CD4-positive, alpha-beta T cell treated with Interleukin-1 beta for 1 hour (primary cell): ENCODE data around the gene SEMA5A.

Source experiments
- DNase-seq, 2 donors: peaks; one replicate each; pipeline ENCODE4 v3.0.0-alpha.2; 2020 to 2022

SEMA5A gene

DNA sequence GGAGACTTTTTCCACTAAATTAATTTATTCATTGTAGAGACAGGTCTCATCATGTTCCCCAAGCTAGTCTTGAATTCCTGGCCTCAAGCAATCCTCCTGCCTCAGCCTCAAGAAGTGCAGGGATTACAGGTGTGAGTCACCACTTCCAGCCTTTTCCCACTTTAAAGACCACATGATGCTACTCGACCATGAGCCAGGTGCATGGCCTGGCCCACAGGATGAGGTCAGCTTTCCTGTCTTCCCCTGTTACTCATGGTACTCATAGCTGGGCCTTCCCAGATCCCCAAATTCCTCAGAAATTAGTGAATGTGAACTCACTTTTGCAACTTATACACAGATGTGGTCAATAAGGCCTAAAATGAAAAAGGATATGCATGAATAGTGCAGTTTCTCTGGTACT is 395.9 kb downstream of the SEMA5A start:
- DNase-seq: no peak

DNA sequence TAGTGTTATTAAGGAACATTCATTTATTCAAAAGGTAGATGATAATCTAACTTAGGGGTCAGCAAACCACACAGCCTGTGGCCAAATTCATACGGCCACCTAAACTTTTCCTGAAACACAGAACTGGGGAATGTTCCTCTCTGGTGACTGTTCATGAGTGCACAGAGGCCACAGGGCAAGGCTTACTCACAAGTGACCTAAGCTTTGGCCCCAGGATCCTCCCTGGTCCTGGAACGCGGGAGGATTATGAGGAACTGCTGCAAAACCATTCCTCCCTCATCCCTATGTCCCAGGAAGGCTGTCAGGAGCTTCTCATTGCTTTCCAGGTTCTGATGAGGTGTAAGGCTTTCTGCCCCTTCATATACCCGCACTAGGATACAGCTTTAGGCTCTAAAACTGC is 397.6 kb downstream of the SEMA5A start:
- no peak for DNase-seq

- no peak for DNase-seq
Observed at GRCh38 chr5:9140711-9141110, 405.2 kb downstream of the SEMA5A start.

- no peak for DNase-seq
Observed at GRCh38 chr5:9140202-9140601, 405.7 kb downstream of the SEMA5A start.

DNA sequence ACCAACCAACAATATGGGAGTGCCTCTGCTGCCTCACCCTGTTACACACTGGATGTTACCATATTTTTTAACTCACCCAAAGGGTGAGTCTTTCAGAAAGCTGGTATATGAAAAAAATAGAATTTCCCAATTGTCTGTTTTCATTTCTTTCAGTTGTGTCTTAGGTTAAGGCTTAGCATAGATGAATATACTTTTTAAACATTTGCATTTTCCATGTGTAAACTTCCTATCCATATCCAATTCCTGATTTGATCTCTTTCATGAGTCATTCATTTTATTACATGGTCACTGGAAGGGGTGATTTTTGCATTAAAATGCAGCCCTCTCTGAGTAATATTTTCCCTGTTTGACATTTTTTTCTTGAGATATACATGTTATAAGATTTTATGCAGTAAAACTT is 406.5 kb downstream of the SEMA5A start:
- DNase-seq: no peak

GRCh38 chr5:9128136-9128535 is 417.7 kb downstream of the SEMA5A start:
- DNase-seq: no peak

DNA sequence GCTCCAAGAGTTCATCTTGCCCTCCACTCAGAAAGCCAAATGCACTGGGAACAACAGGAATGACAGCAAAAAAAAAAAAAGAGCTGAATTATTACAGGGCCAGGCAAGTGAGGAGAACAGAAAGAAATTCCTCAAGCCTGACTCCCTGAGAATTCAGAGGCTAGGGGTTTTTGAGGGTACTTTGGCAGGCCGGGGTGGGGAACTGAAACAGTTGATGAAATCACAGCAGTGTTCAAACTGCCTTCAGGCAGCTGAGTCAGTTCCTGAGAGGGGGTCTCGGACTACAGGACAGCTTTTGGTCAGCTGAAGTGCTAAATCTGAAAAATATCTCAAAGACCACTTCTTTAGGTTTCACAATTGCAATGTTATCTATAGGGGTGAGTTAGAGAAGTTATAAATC is 419.4 kb downstream of the SEMA5A start:
- DNase-seq: no peak

DNA sequence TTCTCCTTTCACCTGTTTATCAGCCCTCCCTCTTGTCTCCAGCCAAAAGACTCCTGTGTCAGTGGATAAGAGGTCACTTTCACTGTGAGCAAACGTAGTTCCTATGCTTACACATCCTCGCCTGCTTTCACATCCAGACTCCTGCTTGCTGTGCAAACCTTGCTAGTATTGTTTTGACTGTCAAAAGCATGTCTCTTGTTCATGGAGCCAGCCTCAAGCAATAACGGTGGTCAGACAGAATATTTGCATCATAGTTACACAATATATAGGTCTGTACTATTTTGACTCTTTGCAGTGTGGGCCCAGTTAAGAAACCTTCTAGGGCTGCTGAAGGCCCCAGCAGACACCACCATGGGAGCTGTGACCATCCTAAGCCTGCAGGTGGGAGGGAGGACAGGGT is 420.0 kb downstream of the SEMA5A start:
- DNase-seq: no peak

DNA sequence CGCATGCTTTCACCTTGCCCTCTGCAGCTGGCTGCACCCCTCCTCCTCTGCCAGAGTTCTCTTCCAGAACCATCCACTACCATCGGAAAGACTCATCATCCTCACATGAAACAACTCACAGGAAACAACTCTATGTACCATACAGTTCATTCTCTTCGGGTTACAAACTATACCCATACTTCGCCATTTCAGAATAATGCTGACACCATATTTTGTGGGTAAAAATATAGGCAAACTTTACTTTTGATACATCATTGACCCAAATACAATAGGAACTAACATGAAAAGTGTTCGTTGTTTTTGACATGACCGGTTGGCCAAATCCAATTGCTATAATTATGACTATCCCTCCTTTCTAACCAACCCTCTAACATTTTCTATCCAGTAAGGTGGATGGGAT is 421.0 kb downstream of the SEMA5A start:
- no peak for DNase-seq

- no peak for DNase-seq
Observed at GRCh38 chr5:9124071-9124470, 421.8 kb downstream of the SEMA5A start.

DNA sequence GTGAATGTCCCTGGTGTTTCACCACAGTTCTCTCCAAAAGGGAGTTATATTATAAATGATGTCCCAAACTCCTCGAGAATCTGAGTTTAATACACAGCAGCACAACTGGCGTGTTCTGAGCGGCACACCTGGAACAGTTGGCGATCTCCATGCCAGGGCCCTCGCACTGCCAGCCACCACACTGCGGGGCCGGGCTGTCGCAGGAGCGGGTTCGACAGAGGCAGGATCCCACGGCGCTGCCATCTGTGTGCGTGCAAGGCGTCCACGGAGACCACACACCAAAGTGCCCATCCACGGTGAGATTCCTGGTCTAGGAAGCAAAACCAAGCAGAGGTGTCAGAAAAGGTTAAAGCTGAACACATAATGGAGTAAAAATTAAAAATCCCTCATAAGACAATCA is 423.3 kb downstream of the SEMA5A start:
- DNase-seq: no peak

GRCh38 chr5:9121597-9121996 is 424.3 kb downstream of the SEMA5A start:
- DNase-seq: no peak

DNA sequence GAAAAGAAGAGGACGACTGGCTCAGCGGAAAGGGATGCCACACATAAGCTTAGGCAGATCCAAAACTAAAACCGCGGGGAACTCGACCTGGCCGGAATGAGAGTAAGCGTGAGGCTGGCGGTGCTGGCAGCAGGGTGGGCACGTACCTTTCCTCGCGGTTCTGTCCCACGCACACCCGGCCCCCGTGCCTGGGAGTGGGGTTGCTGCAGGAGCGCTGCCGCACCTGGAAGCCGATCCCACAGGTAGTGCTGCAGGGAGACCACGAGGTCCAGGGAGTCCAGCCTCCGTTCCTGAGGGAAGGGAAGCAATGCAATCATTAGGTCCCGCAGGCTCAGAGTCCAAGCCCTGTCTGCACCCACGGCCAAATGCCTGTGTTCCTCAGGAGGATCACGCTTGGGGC is 427.0 kb downstream of the SEMA5A start:
- DNase-seq: no peak

DNA sequence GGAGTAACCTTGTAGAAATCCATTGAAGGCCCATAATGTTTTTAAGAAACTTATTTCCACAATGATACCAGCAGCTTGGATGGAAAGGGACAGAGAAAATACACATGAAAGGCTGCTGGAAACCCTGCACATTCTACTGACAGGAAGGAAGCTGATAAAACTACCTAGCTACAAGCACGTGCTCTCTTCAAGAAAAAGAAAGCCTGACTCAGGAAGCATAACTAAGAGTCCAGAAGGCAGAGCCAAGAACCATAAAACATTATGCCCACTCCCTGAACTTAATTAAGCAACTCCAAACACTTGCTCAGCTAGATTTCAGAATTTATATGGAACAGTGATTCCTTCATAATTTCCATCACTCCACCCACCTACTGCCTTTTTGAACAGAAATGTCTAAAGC is 430.8 kb downstream of the SEMA5A start:
- DNase-seq: no peak

- no peak for DNase-seq
Observed at GRCh38 chr5:9112520-9113291, 433.2 kb downstream of the SEMA5A start.

DNA sequence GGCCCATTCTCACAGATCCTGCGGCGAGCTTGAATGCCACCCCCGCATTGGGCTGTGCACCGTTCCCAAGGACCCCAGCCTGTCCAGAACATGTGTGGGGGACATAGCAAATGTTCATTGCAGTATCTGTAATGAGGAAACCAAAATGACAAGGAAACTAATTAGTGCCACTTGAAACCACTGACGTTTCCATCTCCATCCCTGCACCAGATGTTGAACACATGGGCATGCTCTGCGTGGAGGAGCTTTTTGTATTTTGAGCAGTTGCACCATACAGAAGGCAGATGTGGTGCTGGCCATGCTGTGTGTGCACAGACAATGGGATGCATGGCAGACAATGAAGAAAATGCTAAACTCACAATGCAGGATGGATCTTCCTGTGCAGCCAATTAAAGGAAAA is 437.7 kb downstream of the SEMA5A start:
- no peak for DNase-seq

GRCh38 chr5:9105851-9106250 is 440.0 kb downstream of the SEMA5A start:
- DNase-seq: no peak

- no peak for DNase-seq
Observed at GRCh38 chr5:9104571-9105339, 441.1 kb downstream of the SEMA5A start.

- DNase-seq: no peak
Observed at GRCh38 chr5:9103290-9103689, 442.6 kb downstream of the SEMA5A start.

- DNase-seq: no peak
Observed at GRCh38 chr5:9099689-9100088, 446.2 kb downstream of the SEMA5A start.

- no peak for DNase-seq
Observed at GRCh38 chr5:9098990-9099389, 446.9 kb downstream of the SEMA5A start.

DNA sequence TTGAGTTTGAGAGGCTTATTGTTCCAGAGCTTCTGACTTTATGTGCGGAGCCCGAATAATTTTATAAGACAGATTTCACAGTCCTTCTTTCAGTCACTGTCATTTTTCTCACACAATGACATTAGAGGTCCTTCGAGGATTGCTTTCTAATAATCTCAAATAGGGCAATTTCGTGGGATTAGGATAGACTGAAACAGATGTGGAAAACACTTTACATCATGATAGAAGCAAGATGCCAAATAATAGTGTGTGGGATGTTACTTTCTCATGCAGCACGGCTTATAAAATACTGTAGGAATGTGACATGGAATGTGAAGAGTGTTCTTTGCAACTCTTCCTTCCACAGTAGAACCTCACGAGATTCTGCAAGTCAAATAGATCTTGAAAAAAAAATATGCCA is 451.3 kb downstream of the SEMA5A start:
- no peak for DNase-seq

DNA sequence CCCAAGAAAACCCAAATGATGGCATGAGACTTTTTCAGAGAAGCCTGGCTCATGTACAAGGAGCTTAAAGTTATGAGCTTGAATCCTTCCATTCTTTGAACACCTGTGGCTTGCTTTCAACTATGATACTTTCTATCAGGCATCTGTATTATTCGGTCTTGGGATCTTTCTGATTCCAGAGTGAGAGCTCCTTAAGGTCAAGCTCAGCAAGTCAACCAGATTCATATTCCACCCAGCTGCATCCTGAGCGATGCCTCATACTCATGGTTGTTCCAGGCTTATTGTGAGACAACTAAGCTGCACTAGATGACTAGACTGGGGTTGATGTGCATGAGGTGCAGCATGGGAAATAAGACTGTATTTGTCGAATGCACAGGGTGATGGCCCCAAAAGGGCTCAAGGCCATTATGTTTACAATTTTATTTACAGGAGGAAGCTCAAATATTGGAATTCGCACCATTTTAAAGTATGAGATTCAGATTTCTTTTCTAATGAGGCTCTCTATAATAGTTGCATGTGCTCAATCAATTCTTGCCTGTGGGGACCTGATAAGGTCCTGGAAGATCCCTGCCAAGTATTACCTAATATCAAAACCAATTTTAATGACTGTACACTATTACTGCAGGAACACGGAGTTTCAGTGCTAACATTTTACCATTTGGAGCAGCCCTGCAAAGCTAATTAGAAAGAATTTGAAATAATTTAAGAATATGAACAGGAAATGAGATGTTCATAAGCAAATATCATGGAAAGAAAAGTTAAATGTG is 453.8 kb downstream of the SEMA5A start:
- DNase-seq: no peak
